ENCODE results near the gene KAT8.

DNA sequence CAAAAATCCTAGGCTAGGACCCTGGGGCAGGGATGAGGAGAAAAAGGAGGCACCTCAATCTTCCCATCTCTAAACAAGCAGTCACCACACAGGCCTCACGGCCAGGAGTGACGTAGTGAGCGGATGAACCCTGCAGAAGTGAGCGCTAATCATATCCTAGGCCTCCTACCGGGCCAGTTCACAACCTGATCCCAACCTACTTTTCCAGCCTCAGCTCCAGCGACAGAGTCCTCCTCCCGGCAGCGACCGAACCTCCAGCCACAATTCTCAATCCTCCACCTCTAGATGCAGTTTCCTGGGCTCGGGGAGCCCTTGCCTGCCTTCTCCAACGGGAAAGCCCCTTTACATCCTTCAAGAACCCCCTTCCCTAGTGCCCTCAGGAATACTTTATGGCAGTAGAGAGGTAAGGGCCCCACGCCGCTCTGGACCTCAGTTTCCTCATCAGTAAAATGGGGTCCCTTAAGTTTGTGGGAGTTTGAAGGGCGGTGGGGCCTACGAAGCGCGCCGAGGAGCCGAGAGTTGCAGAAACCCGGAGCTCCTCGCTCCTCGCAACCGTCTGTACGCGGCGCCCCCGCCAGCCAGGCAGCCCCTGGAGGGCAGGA is 44.8 kb upstream of the KAT8 start:
- TF ChIP-seq, protein P1, sequence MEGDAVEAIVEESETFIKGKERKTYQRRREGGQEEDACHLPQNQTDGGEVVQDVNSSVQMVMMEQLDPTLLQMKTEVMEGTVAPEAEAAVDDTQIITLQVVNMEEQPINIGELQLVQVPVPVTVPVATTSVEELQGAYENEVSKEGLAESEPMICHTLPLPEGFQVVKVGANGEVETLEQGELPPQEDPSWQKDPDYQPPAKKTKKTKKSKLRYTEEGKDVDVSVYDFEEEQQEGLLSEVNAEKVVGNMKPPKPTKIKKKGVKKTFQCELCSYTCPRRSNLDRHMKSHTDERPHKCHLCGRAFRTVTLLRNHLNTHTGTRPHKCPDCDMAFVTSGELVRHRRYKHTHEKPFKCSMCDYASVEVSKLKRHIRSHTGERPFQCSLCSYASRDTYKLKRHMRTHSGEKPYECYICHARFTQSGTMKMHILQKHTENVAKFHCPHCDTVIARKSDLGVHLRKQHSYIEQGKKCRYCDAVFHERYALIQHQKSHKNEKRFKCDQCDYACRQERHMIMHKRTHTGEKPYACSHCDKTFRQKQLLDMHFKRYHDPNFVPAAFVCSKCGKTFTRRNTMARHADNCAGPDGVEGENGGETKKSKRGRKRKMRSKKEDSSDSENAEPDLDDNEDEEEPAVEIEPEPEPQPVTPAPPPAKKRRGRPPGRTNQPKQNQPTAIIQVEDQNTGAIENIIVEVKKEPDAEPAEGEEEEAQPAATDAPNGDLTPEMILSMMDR (IDR thresholded peaks at IDR 0.05), result no peak
- no peak for TF ChIP-seq POLR2A (IDR thresholded peaks at IDR 0.05)

Data from body of pancreas (tissue), 4 donors.